GM18520 (cell line): ENCODE data around the gene RUBCN.
"Not testable (repeated sequence)": the region's sequence is repeated elsewhere in the genome, so short reads cannot be mapped to it uniquely, and the experiment has no call there.

ENCODE experiments used
- ATAC-seq: cut with Tn5 transposase; IDR thresholded peaks from one replicate; pipeline ENCODE4 v1.9.1; 2021; ENCODE audit not compliant: unreplicated experiment

The RUBCN gene

DNA sequence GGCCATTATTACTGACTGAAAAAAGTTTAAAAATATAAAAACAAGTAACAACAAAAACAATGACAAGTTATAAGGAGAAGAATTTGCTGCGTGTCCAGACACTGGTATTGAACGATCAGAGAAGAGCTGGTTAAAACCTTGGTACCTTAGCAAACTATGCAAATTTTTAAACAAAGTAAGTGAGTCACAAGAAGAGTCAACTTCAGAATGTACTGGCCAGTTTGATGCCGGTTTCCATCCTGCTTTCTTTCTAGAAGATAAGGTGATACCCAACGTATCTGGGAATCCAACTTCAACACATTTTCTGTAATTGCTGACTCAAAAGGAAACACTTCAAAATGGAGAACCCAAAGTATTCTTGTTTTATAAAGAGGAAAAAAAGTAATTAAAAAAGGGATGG is 49.8 kb downstream of the RUBCN start:
- ATAC-seq: no peak

DNA sequence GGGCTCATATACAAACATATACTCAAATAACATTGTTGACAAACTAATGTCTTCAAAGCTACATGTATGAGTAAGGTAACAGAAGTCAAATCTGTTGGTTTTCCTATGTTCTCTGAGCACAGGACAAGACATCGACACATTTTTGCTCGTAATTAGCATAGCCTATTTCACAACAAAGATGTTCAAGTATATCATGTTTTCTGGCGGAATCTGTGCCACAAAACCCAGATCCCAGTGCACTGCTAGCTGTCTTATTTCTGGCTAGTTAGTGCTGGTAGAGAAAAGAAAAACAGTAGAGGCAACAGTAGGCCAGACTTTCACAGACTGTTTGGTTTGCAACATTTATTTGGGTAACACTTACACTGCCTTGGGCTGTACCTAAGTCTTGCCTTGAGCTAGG is 51.2 kb downstream of the RUBCN start:
- ATAC-seq: no peak

DNA sequence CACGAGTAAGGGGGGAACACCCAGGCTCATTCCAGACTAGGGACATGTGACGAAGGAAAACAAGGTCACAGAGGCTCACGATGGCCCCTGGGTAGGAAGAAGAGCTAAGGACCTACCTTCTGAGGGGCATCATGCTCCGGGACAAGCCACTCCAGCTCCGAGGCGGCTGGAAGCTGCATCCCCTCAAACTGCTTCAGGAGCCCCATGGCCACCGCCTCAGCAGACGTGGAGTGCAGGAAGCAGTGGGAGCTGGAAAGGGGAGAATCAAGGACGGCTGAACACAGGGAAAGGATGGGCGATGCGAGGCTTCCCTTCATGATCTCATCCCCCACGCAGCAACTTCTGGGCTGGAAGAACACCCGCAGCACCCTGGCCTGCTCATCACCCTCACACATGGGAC is 53.5 kb downstream of the RUBCN start:
- no peak for ATAC-seq

DNA sequence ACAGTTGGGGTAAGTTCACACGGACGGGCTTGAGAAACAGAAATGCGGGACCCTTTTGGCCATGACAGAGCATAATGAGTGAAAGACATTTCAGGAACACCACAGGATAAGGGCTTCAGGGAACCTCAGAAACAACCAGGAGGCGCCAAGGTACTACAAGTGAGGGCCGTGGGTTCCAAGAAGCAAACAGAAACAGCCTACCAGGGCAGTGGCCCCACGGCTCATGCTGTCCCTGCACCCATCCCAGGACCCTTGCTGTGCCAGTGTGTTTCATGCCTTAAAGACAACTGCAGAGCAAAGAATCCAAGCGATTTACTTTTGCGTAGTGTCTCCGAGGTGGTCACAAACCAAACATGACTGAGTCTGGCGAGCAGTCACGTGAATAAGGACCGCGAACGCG is 54.0 kb downstream of the RUBCN start:
- ATAC-seq: no peak

DNA sequence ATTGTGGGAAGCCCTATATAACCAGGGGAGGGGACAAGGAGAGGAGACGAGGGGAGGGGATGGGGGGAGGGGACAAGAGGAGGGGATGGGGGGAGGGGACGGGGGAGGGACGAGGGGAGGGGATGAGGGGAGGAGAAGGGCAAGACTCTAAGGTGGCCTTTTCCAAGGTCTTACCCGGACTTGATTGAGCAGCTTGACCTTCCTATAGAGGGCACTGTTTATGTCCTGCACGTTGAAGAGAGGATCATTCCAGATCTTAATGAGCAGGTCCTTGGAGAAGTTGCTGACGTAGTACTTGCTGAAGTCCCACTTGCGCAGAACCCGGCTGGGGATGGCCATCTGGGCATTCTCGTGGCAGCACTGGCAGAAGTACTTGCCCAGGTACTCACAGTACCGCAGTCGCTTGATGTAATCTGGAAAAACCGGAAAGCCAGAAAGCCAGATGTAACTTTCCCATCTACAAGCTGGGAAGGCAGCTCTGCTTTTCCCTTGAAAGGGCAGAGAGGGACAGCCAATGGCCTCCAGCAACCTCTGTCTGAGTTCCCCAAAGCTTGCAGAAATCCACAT is 55.7 kb downstream of the RUBCN start:
- ATAC-seq: no peak

DNA sequence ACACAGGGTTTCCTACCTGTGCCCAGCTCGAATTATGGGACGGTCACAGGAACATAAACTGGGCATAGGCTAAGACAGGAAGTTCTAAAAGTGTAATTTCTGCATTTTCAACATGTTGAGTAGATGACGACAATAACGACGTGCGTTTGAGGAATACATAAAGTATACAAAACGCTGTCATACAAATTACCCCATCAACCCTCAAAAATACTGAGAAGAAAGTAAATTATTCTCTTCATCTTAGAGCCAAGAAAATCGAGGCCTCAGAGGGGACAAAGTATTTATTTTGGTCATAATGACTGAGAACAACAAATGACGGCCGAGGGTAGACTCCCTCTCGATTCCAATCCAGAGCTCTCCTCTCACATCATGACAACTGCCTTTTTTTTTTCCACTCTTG is 60.8 kb downstream of the RUBCN start:
- ATAC-seq: no peak

DNA sequence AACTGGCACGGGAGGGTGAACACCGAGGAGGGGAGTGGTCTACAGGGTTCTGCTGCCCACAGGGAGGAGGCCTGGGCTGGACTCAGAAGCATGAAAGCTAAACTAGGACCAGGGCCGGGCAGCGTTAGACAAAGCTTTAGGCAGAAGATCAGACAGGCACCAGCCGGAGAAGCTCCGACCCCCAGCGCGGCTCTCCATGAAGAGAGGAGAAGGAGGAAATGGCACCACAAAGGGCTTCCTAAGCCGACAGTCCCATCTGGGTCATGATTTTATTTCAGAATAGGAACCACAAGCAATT is 61.2 kb downstream of the RUBCN start:
- no peak for ATAC-seq

DNA sequence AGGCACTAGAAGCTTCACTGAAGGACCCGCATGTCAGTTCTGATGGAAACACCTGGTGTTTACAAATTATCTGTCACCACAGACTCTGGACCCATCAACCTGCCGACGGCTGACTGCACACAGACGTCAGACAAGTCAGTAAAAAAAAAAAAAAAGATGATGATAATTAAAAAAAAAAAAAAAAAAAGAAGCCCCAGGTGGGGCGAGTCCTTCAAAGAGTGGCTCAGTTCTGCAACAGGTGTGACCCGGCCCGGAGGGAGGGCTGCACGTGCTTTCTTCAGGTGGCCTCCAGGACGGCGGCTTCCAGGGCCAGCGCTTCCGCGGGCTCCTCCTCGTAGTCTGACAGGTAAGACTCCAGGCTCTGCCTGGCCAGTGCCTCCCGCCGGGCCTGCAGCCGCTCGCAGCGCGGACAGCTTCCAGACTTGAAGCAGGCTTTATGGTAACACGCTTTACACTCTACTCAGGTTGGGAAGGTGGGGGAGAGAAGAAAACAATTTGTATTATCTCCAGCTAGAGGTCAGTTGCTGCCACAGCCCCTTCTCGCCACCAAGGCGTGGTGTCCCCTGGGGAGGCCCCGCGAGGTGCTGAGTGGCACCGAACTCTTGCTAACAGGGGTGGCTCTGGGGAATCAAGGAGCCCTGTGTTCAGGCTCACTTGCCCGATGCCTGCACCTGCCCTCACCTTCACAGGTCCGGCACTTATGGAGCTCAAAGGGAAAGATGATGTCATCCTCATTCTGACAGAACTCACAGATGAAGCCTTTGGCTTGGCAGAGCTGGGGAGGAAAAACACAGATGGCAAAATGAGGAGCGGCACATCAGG is 61.8 kb downstream of the RUBCN start:
- ATAC-seq: no peak

DNA sequence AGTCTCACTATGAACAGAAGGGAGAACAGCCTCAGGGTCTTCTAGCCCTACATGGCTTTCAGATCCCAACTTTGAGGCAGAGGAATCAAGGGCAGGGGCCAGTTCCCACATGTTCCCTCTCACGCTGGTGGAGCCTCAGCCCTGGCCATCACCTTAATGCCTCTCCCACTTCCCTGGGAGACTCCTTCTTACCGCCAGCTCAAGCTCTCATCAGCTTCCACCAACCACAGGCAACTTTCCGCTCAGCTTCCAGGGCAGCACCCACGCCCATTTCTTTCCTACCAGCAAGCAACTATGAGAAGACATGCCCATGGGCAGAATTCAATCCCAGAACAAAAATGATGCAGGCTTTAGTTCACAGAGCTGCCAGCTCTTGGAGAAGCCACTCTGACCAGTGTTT is 63.5 kb downstream of the RUBCN start:
- ATAC-seq: no peak

DNA sequence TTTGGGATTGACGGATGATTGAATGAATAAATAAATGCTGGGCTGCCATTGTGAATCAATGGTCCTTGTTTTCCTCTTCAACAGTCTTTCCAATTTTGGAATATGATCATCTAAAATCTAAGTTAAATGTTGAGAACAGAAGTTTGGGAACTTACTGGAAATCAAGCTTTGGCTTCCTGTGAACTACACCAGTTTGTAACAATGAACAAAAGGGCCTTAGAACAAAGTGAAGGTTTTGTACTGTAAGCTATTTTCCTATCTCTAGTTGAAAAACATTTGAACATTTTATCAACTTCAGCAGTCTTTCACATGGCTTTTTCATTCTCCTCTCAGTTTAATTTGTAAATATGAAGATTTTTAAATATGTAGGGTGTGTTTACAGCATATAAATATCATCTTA is 66.3 kb downstream of the RUBCN start:
- no peak for ATAC-seq

DNA sequence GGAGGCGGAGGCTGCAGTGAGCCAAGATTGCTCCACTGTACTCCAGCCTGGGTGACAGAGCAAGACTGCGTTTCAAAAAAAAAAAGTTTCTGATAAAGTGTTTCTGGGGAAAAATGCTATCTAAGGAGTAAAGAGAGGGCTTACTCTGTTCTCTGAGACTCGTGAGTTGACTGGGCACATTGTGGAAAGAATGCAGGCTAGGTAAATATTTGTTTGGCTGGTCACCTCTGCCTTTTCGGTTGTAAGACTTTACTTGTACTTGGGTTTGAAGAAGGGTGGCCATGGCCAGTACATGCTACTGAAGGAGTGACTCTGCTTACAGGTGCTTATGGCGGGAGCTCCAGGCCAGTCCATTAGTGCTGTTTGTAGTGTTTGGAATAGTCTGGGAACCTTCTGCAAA is 68.7 kb downstream of the RUBCN start:
- ATAC-seq: no peak

DNA sequence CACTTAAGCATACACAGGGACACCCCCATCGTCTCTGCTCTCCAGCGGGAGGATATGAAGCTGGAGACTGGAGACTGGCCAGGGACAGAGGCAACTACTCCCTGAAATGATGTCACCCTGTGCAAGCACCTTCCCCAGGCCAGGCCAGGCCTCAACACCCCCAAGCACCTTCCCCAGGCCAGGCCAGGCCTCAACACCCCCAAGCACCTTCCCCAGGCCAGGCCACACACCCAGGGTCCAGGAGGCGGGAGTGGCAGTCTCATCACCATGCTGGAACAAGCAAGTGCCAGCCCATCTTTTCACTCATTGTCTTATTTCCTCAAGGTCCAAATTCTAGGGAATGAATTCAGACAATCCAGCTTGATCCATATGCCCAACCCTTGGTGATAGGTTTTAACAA is 69.4 kb downstream of the RUBCN start:
- ATAC-seq: not testable (repeated sequence)

DNA sequence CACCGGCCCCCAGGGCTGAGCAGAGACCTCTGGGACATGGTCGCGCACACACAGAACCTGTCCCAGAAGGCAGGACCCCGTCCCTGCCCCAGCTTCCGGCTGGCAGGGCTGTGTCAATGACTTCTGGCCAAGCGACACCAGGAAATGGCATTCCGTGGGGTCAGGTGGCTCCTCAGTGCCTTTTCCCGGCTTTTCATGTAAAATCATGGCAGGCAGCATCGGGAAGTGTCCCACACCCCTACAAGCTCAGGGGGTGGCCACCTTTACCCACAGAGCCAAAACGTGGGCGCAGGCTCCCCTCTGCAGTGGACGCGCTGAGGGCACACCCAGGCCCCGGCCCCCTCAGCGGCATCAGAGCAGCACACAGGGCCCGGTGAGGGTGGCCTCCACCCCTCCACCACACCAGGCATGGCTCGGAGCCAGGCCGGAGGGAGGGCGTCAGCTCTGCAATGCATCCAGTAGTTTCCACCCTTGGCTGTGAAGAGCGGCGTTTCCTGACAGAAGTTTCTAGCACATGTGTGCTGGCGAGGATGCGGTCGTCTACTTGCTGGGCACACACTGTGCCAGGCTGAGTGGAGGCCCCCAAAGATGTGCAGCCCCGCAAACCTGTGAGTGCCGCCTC is 70.4 kb downstream of the RUBCN start:
- not testable (repeated sequence) for ATAC-seq

DNA sequence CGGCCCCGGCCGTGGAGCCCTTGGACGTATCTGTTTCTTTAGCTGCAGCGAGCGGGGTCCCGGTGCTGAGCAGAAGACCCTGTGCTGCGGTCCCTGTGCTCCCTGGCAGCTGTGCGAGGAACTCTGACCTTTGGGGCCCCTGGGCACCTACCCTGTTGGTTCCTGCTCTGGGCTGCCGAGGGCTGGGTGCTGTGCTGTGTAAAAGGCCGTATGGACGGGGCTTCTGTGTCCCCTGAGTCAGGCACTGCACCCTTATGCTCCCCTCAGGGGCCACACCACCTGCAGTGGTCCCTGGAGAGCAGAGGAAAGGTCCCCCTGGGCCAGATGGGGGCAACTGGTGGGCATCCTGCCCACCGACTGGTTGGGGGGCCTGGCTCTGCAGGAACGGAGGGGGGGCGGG is 71.2 kb downstream of the RUBCN start:
- ATAC-seq: not testable (repeated sequence)

DNA sequence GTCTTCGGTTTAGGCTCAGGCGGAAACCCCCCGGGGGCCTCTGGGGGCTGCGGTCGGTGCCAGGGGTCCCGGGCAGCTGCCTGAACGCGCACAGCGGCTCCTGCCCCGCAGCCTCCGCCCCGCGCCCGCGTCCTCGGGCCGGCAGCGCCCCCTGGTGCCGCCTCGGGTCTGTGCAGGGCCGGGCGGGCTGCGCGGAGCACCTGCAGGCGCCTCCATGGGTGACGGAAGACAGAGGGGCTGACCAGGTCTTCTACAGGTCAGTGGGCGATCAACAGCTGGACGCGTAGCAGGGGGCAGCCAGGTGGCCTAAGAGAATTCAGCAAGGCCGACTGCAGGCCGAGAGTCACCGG is 71.6 kb downstream of the RUBCN start:
- peak; percentile 62 for ATAC-seq

DNA sequence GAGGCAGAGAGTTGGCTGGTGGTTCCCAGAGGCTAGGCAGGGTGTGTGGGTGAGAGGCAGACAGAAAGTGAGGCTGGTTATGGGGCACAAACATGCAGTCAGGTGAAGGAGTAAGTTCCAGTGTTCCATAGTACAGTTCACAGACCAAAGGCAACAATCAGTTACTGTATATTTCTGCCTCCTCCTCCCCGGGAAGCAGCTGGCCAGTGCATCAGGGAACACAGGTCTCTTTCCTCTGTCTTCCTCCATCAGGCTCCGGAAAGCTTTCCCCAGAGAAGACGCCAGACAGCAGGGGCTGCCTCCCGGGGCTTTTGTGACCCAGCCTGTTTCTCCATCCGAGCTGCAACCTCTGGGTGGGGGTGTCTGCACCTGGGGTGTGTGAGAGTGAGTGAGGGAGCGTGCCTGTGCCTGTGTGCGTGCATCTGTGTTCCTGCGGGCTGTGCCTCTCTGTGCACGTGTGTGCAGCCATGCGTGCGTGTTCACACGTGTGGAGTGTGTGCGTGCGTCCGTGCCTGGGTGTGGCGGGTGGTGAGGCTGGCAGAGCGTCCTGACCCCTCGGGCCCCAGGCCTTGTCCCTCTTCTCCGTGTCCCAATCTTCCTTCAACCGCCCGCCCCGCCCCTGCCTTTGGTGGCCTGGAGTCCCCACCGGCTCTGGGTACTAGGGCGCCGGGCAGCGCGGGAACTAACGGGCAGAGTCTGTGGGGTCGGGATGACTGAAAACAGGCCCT is 72.1 kb downstream of the RUBCN start:
- peak; percentile 24 for ATAC-seq

DNA sequence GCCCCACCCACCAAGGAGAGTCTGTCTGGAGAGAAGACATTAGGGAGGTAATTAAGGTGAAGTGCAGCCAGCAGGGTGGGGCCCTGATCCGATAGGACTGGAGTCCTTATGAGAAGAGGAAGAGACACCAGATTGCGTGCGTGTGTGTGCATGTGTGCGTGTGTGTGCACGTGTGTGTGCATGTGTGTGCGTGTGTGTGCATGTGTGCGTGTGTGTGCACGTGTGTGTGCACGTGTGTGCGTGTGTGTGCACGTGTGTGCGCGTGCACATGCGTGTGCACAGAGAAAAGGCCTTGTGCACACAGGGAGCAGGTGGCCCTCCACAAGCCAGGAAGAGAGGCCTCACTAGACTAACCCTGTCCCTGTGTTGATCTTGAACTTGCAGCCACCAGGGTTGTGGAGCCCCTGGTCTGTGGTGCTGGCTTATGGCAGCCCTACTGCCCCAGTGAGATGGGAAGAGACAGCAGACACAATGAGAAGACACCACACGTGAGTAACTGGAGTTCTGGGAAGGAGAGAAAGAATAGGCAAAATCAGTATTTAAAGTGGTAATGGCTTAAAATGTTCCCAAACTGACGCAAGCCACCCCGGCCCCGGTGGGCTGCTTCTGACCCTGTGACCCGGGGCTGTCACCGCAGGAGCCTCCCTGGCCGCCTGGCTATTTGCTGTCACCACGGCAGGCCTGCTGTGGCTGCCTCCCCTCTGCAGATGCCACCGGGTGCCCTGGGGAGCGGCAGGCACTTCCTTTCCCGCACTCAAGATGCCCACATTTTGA is 73.2 kb downstream of the RUBCN start:
- ATAC-seq: not testable (repeated sequence)

DNA sequence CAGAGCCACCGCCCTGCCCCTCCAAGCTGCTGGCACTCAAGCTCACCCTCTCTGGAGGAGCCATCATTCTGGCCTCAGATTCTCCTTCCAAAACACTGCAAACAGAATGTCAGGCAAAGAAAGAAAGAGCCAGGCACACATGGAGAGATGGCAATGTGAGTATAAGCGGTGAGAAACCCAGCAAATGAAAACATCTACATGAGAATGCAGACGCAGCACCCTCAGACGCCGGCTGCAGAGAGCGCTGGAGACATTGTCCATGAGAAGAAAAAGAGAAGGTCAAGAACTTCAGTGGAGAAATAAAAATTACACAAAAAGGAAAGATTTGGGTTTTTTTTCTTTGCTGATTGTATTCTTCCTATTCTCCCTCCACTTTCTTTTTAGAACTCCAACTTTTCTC is 74.4 kb downstream of the RUBCN start:
- not testable (repeated sequence) for ATAC-seq

DNA sequence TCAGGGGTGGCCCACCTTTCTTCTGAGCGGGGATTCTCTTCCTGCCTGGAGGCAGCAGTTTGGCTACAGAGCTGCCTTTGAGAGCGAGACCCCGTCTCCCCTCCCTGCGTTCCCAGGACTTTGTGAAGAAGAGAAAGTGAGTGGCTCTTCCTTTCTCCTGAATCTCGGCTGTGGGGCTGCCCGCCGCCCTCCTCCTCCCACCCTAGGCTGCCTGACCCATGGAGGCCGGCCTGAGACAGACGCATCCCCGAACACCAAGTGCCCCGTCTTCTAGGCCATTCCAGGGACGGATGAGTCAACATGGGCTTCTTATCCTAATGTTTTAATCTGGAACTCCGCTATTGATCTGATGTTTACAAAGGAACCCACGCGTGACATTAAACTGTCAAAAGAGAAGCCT is 74.8 kb downstream of the RUBCN start:
- not testable (repeated sequence) for ATAC-seq

DNA sequence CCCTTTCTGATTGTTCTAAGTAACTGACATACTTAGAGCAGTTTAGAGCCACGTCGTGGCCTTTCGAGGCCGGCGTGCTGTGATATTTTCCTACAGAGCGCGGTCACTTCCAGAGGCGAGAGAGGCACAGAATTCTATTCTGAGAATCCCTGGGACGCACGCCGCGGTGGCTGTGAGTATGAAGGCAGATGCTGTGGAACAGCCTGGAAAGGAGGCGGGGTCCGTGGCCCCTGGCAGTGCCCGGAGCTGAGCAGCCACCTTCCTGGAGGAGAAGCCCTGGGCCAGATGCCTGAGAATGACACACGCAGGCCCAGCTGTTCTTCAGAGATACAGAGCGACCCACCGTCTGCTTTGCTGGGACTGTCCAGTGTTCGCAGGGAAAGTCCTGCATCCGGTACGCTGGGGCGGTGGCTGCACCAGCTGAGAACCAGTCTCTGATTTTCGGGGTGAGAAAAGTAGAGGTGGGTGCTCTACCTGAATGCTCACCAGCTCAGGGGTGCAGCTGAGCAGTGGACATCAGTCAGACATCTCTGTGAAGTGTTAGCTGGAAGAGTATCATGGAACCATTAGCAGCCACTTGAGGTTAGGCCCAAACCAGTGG is 75.4 kb downstream of the RUBCN start:
- not testable (repeated sequence) for ATAC-seq

DNA sequence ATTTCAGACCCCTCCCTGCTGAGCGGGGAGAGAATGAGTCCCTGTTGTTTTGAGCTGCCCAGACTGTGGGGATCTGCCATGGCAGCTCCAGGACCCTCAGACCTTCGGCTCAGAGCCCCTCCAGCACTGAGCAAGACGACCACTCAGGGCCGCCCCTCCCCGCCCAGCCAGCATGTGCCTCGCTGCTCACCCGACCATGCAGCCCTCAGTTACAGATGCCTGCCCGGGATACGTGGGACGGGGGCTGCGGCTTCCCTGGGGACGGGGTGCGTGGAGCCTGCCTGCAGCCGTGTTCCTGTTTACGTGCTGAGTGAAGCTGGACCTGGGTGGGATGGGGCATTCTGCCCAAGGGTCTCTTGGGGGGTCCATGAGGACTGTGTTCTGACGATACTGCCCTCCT is 77.0 kb downstream of the RUBCN start:
- not testable (repeated sequence) for ATAC-seq
